ENCODE measurements around the gene SFXN5. TPM values are rescaled to one million over a fixed set of nuclear protein-coding genes. Genes with fewer than 3 reads are reported as not detected.

Gene SFXN5
- total and polyA plus RNA-seq, 2 of the 4 experiments (the other 2 are of a cell fraction) = 8.6 to 17.0 TPM

DNA sequence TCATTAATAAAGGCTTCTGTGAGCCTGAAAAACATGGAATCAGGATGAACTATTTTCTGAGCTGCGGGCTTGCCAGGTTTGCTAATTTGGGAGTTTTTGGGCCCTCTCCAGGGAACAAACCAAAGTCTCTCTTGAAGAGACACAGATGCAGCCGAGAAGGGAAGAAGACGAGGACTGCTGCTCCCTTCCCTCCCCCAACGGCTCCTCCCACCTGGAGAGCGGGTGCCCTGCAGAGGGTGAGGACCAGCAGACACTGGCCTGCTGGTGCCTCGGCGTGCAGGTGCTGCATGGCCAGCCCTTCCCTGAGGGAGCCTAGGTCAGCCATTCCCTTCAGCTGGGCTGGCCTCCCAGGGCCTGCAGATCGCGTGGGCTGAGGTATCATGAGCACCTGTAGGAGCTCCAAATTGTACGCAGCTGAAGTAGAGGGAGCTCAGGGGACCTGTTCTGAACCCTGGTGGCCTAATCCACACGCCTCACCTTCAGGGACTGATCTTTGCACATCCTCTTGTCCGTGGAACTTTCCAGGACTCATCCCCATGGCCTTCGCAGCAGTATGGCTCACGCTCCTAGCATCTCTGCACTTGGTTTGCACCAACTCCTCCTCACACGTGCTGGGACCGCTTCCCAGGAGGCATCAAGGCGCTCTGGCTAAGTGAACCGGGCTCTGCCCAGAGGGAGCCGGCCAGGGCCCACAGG, 134.7 kb downstream of the SFXN5 start:
- intact Hi-C loops (cut with micrococcal nuclease) = no loop called here
- POLR2A ChIA-PET (ENCODE audit: unreplicated experiment) = no interaction called here
- Histone ChIP-seq H3K9ac (ENCODE audit: low read depth, low read length) (no peak overlapping the region), H4K8ac (ENCODE audit: low read depth in 2 of 2, low read length in 2 of 2) (no peak overlapping the region), H3K27ac (ENCODE audit: insufficient read depth, low read length) (no peak overlapping the region), H2AFZ (replicated peaks; ENCODE audit: low read length, poor library complexity) (no peak overlapping the region), H3K18ac (ENCODE audit: low read depth, low read length) (no peak overlapping the region), H4K91ac (ENCODE audit: insufficient read depth, low read depth, low read length) (no peak overlapping the region), H3K4me1 (ENCODE audit: control insufficient read depth, insufficient read depth, low read length) (peaks cover 12% of the 10 kb centered on the region), H3K9me3 (ENCODE audit: control insufficient read depth, insufficient read depth, low read length) (no peaks in the 10 kb centered on the region), H3K4me2 (ENCODE audit: low read depth, low read length) (no peak overlapping the region), H3K56ac (ENCODE audit: extremely low read depth, insufficient read depth, low read length) (no peak overlapping the region), H3K4me3 (ENCODE audit: insufficient read depth, low read depth, low read length) (no peak overlapping the region), H3K79me1 (ENCODE audit: low read depth in 1 of 2, low read length in 2 of 2) (no peaks in the 10 kb centered on the region), H2AK9ac (replicated peaks; ENCODE audit: low read depth, low read length, poor library complexity) (no peak overlapping the region), H4K5ac (ENCODE audit: low read depth, low read length) (no peak overlapping the region), H3K23ac (ENCODE audit: low read depth, low read length) (no peak overlapping the region), H2BK20ac (ENCODE audit: low read depth, low read length) (no peak overlapping the region), H4K20me1 (ENCODE audit: insufficient read depth, low read length) (peaks cover 9% of the 10 kb centered on the region; the same call in 1 of the 2 replicates), H3K9me1 (ENCODE audit: insufficient read depth, low read length) (peaks cover 21% of the 10 kb centered on the region), H2BK120ac (ENCODE audit: low read depth, low read length) (no peak overlapping the region), H2AK5ac (ENCODE audit: low read depth, low read length) (no peak overlapping the region), H3K27me3 (ENCODE audit: control insufficient read depth, insufficient read depth, low read length) (peaks cover 29% of the 10 kb centered on the region; the same call in 1 of the 2 replicates), H3K36me3 (ENCODE audit: control insufficient read depth, insufficient read depth, low read length) (no peaks in the 10 kb centered on the region), H3K4ac (ENCODE audit: low read depth, low read length) (no peak overlapping the region), H2BK5ac (ENCODE audit: low read depth, low read length, poor library complexity, severe bottlenecking) (no peak overlapping the region), H2BK15ac (ENCODE audit: low read depth, low read length) (no peak overlapping the region), H3K14ac (replicated peaks; ENCODE audit: low read depth, low read length) (no peak overlapping the region)
- DNase-seq = no peak
- TF ChIP-seq BHLHE40 (IDR thresholded peaks at IDR 0.05; ENCODE audit: low read depth, low read length) (no peak), RFX5 (IDR thresholded peaks at IDR 0.05; ENCODE audit: low read depth, low read length) (no peak), CTCF (conservative IDR thresholded peaks at IDR 0.05; ENCODE audit: low read depth, low read length) (no peak), ELK1 (IDR thresholded peaks at IDR 0.05; ENCODE audit: borderline replicate concordance, low read depth, low read length) (no peak), CHD1 (IDR thresholded peaks at IDR 0.05; ENCODE audit: low read depth, low read length) (no peak), MAZ (IDR thresholded peaks at IDR 0.05; ENCODE audit: borderline replicate concordance, low read depth, low read length) (no peak), RCOR1 (IDR thresholded peaks at IDR 0.05; ENCODE audit: insufficient replicate concordance, low read length) (no peak), MAFK (IDR thresholded peaks at IDR 0.05; ENCODE audit: low read depth, low read length) (no peak), NFE2L2 (IDR thresholded peaks at IDR 0.05; ENCODE audit: low read depth, low read length) (no peak), CEBPB (IDR thresholded peaks at IDR 0.05; ENCODE audit: low read depth, low read length) (no peak)
- 64% methylated on average over 7 of the region's 19 CpGs; no CpG with 5 or more reads in 1 of the 2 experiments for WGBS, 2 experiments (ENCODE audit: extremely low coverage in 2 of 2, insufficient read length in 1 of 2)
- ATAC-seq (ENCODE audit: low read depth) = no peak
- in situ Hi-C loops (cut with MboI; ENCODE audit: low sequenced_read_pairs) = no loop called here
- dilution Hi-C loops (cut with HindIII; ENCODE audit: low sequenced_read_pairs, unreplicated experiment) = no loop called here
- no TSS peak for BruUV-seq (replicated peaks)
- CTCF ChIA-PET = interaction anchor here (1.2 kb wide), 1 partner anchor 37 kb away, joined by 3 read pairs; no protein-coding TSS in a partner anchor

All from IMR-90 (cell line).